COLO668 (cell line): Measurements from ENCODE around the gene FGGY.
"Not testable (repeated sequence)": the region's sequence is repeated elsewhere in the genome, so short reads cannot be mapped to it uniquely, and the experiment has no call there.

ENCODE experiments used
- DNase-seq: peaks from one replicate; lab custom pipeline; 2025; ENCODE audit not compliant: unreplicated experiment; lab: John Stamatoyannopoulos, UW

Gene FGGY

GRCh38 chr1:59477867-59478266, 181.0 kb downstream of the FGGY start:
- DNase-seq, result no peak

GRCh38 chr1:59478822-59479221, 181.9 kb downstream of the FGGY start:
- DNase-seq, result no peak

- no peak for DNase-seq
Observed at GRCh38 chr1:59480188-59480888, 183.4 kb downstream of the FGGY start.

- no peak for DNase-seq
Observed at GRCh38 chr1:59481881-59482505, 185.1 kb downstream of the FGGY start.

GRCh38 chr1:59482986-59483385, 186.1 kb downstream of the FGGY start:
- DNase-seq, result no peak

GRCh38 chr1:59484096-59484495, 187.2 kb downstream of the FGGY start:
- DNase-seq, result no peak

GRCh38 chr1:59485171-59485570, 188.3 kb downstream of the FGGY start:
- DNase-seq, result no peak

- DNase-seq, result peak; percentile 40
Observed at GRCh38 chr1:59485949-59486348, 189.1 kb downstream of the FGGY start.

- no peak for DNase-seq
Observed at GRCh38 chr1:59486615-59487014, 189.7 kb downstream of the FGGY start.

- DNase-seq, result no peak
Observed at GRCh38 chr1:59487335-59488031, 190.6 kb downstream of the FGGY start.

- no peak for DNase-seq
Observed at GRCh38 chr1:59492500-59492899, 195.6 kb downstream of the FGGY start.

GRCh38 chr1:59494145-59494833, 197.4 kb downstream of the FGGY start:
- DNase-seq, result no peak

GRCh38 chr1:59496156-59496555, 199.3 kb downstream of the FGGY start:
- not testable (repeated sequence) for DNase-seq

- DNase-seq, result no peak
Observed at GRCh38 chr1:59497616-59498015, 200.7 kb downstream of the FGGY start.

GRCh38 chr1:59498640-59499039, 201.7 kb downstream of the FGGY start:
- peak; percentile 33 for DNase-seq

GRCh38 chr1:59499273-59499942, 202.5 kb downstream of the FGGY start:
- DNase-seq, result no peak

GRCh38 chr1:59499943-59500569, 203.2 kb downstream of the FGGY start:
- no peak for DNase-seq

- DNase-seq, result peak; percentile 31
Observed at GRCh38 chr1:59500950-59501742, 204.3 kb downstream of the FGGY start.

GRCh38 chr1:59502009-59502691, 205.3 kb downstream of the FGGY start:
- DNase-seq, result no peak
